GM21723 (cell line): ENCODE results near the gene CALCB.

ENCODE experiments used
- ATAC-seq: cut with Tn5 transposase; IDR thresholded peaks from one replicate; pipeline ENCODE4 v1.9.1; 2021; ENCODE audit warnings: mild to moderate bottlenecking, moderate library complexity; ENCODE audit not compliant: unreplicated experiment

The CALCB gene

DNA sequence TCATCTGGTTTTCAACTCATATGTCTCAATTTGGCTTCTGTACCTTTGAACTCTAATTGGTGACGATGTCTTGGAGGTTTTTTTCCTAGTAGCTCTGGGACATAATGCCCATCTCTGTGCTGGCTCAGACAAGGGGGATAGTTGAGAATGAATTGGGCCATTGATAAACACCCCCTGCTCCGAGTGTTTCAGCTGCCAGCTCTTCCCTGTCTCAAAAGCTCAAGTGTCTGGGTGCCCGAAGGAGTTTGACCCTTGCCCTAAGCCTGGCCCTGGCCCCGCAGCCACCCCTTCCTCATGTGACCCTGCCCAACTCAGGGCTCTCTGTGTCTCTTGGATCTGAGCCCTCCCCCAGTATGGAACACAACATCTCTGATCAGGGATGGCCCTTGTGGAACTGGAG is 44.4 kb downstream of the CALCB start:
- ATAC-seq = no peak

DNA sequence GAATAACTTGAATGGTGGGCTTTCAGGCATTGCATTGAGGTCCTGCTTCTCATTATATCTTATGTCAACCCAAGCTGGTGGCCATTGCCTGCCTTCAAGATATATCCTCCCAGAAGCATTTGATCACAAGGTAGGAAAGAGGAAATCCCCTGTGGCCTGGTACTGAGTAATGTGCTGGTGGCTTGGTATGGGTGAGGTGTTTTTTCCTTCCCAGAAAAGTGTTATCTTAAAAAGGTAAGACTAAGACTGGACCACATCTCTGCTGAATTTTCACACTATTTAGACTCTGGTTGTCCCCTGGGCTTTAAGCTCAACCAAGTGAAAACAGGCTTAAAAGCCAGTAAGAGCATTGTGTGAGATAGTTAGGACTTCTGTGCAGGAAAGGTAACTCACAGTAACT is 45.0 kb downstream of the CALCB start:
- no peak for ATAC-seq

DNA sequence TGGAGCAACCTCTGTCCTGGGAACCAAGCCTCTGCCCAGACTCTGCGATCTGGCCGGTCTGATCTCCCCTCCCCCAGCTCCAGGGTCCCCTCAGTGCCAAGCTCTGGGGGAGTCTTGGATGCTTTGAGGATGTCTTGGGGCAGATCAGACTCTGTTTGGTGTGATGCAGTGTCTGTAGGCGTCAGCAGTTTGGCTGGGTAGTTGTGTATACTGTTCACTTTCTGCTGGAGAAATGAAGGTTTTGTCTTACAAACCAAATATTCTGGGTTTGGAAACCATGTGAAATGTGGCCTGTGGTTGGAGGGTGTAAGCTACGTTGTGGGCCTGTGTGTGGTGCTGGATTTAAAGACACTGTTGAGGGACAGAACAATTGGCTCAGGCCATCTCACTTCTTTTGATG is 46.0 kb downstream of the CALCB start:
- ATAC-seq = no peak

DNA sequence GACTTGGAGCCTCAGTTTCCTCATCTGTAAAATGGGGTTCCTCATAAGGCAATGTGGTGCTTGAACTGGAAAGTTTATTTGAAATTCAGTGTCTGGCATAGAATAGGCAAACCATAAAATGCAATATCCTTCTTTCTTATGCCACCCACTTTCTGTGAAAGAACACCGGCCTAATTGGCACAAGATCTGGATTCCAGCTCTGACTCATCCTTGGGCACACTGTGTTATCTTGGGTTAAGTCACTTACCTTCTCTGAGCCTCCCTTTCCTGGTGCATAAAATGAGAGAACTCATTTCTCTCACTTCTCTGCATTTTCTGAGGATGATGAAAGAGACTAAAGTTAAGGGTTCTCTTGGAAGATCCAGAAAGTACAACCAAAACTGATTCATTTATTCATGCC is 46.4 kb downstream of the CALCB start:
- no peak for ATAC-seq

DNA sequence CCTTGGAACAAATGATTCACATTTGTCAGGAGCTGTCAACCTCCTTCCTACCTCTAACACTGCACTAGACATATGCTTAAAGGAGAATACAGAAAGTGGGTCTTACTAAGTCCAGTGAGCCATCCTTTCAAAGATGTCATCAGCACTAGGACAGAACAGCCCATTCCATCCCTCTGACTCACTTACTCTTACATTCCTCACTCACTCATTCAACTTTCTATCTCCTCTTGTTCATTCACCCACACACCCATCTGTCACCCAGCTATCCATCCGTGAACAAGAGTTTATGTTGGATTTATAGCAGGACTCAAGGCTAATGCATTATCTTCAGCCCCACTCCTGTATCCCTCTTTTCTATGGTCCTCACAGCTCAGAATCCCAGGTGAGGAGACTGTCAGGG is 50.5 kb downstream of the CALCB start:
- no peak for ATAC-seq

DNA sequence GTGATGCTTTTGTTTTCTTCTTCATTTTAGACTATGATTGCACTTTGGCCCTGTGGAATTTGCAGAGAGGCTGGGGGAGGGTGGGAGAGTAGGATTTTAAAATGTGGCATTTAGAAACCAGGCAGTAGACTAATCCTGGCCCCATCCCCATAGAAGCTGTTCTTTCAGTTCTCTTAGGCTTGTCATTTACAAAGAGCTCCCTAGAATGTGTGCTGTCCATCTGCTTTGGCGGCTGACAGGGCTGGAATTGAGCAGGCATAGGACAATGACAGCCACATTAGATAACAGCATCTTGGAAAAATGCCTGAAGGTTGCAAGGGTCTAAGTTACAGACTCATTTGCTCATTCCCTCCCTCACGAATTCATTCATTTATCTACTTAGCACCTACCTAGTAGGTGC is 51.1 kb downstream of the CALCB start:
- ATAC-seq = no peak

DNA sequence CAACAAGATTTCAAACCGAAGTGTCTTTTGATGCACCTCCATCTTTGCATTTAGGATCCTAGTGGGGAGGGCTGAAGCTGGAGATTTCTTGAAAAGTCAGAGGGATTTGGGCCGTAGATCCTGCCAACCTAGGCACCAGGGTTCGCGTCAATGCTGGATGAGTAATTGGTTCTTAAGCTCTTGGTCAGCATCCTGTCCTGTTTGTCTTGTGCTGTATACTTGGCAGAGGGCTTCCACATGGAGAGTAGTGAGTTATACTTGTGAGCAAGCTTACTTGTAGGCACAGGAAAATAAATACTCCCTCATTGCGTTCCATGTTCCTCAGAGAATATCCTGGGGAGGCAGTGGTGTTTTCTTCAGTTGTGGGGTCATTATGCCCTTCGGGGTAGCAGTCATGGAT is 53.9 kb downstream of the CALCB start:
- no peak for ATAC-seq
